PFSK-1 (cell line): ENCODE data around the gene OCIAD2.

Experiments
- POLR2AphosphoS5 ChIP-seq: IDR thresholded peaks from 2 replicates; pipeline ENCODE4 v1.6.1; 2012; ENCODE audit warnings: low read depth, mild to moderate bottlenecking, control low read depth, low read length, moderate library complexity
- TAF1 ChIP-seq: IDR thresholded peaks from 2 replicates; pipeline ENCODE4 v1.6.1; 2012; ENCODE audit warnings: low read length, control low read depth, borderline replicate concordance; ENCODE audit not compliant: insufficient read depth

- TF ChIP-seq POLR2AphosphoS5: no peak
- no peak for TF ChIP-seq TAF1
These were observed 24.1 kb upstream of the OCIAD2 start for GRCh38 chr4:48930654-48931053.
